Measurements from ENCODE around the gene FRAT2.

Gene FRAT2

GRCh38 chr10:97334370-97335175 is at the start of gene FRAT2:
FRAT2 (minus strand) TSS chr10:97334729; CDS start chr10:97334572, 157 bp downstream.
- peak; percentile 96 for DNase-seq

GRCh38 chr10:97384156-97384555 is 49.6 kb upstream of the FRAT2 start:
- DNase-seq, result no peak

- no peak for DNase-seq
These were observed 48.6 kb upstream of the FRAT2 start for GRCh38 chr10:97383159-97383558.

- DNase-seq, result no peak
These were observed 47.1 kb upstream of the FRAT2 start for GRCh38 chr10:97381626-97382025.

- DNase-seq, result no peak
These were observed 46.0 kb upstream of the FRAT2 start for GRCh38 chr10:97380516-97380915.

GRCh38 chr10:97378933-97379921 is 44.7 kb upstream of the FRAT2 start:
- DNase-seq, result no peak

GRCh38 chr10:97376413-97376812 is 41.9 kb upstream of the FRAT2 start:
- no peak for DNase-seq

- no peak for DNase-seq
These were observed 38.9 kb upstream of the FRAT2 start for GRCh38 chr10:97373456-97373855.

- no peak for DNase-seq
These were observed 37.8 kb upstream of the FRAT2 start for GRCh38 chr10:97372233-97372875.

- peak; percentile 45 for DNase-seq
These were observed 37.2 kb upstream of the FRAT2 start for GRCh38 chr10:97371696-97372095.

GRCh38 chr10:97367126-97367649 is 32.7 kb upstream of the FRAT2 start:
- no peak for DNase-seq

GRCh38 chr10:97366572-97366971 is 32.0 kb upstream of the FRAT2 start:
- DNase-seq, result no peak

GRCh38 chr10:97365761-97366351 is 31.3 kb upstream of the FRAT2 start:
- no peak for DNase-seq

- no peak for DNase-seq
These were observed 28.5 kb upstream of the FRAT2 start for GRCh38 chr10:97363071-97363470.

GRCh38 chr10:97362310-97363033 is 27.9 kb upstream of the FRAT2 start:
- no peak for DNase-seq

- no peak for DNase-seq
These were observed 27.0 kb upstream of the FRAT2 start for GRCh38 chr10:97361537-97361901.

GRCh38 chr10:97360705-97361536 is 26.4 kb upstream of the FRAT2 start:
- no peak for DNase-seq

GRCh38 chr10:97358781-97359180 is 24.3 kb upstream of the FRAT2 start:
- DNase-seq, result no peak

- no peak for DNase-seq
These were observed 23.8 kb upstream of the FRAT2 start for GRCh38 chr10:97358349-97358748.

GRCh38 chr10:97356918-97357317 is 22.4 kb upstream of the FRAT2 start:
- DNase-seq, result no peak

Measured in eye (tissue), 1 donor.